Stomach (tissue), 4 donors: ENCODE data around the gene TCOF1.

Source experiments
- EP300 ChIP-seq: sonication (generic); formaldehyde crosslinking; IDR thresholded peaks from one replicate; pipeline ENCODE4 v1.6.1; 2017; ENCODE audit warnings: antibody characterized with exemption
- POLR2AphosphoS5 ChIP-seq, 3 donors: sonication (generic); formaldehyde crosslinking; IDR thresholded peaks; one replicate each; pipeline ENCODE4 v1.6.1; 2016; ENCODE audit warnings: antibody characterized with exemption in 3 of 3

- no peak for TF ChIP-seq POLR2AphosphoS5 (IDR thresholded peaks at IDR 0.05)
- no peak for TF ChIP-seq EP300
Measured at GRCh38 chr5:150374651-150375050, 17.2 kb downstream of the TCOF1 start.
